ENCODE measurements around the gene IL17RD. TPM values are rescaled to one million over a fixed set of nuclear protein-coding genes. Genes with fewer than 3 reads are reported as not detected.

The IL17RD gene
- total and polyA plus RNA-seq, 2 of the 13 experiments (the other 11 are each of a cell fraction or from before 2014, with no cell fraction given), result 0.28 to 0.31 TPM

DNA sequence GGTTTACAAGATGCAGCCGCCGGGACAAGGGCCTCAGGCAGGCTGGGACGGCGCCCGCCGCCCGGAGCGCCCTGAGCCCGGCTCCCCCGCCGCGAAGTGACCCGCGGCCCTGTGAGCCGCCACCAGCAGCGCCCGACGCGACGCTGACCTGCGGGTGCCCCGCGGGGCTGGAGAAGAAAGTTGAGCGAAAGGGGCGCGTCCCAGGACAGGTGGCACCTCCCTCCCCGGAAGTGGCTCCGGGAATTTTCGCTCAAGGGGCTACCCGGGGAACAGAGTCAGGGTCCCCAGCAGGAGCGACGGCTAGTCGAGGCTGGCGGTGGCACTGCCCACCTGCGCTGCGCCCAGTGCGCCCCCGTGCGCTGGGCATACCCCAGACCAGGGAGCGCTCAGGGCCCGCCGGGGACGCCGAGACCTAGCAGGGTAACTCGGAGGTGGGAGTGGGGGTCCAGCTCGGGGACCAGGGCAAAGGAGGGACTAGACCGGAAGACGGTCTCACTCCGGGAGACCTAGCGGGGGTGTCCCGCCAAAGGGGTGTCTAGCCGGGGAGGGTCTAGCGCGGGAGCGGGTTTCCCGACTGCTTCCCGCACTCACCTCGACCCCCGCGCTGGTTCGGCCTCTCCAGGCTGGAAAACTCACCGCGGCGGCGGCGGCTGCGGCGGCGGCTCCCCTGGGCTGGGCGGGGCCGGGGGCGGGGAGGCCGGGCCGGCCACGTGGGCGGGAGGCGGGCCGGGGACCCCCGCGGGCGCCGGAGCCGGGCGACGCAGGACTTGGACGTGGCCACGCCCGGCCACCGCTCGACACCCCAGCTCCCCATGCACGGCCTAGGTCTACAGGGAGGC, 86.3 kb downstream of the IL17RD start (continued):
- TF ChIP-seq, protein P1, sequence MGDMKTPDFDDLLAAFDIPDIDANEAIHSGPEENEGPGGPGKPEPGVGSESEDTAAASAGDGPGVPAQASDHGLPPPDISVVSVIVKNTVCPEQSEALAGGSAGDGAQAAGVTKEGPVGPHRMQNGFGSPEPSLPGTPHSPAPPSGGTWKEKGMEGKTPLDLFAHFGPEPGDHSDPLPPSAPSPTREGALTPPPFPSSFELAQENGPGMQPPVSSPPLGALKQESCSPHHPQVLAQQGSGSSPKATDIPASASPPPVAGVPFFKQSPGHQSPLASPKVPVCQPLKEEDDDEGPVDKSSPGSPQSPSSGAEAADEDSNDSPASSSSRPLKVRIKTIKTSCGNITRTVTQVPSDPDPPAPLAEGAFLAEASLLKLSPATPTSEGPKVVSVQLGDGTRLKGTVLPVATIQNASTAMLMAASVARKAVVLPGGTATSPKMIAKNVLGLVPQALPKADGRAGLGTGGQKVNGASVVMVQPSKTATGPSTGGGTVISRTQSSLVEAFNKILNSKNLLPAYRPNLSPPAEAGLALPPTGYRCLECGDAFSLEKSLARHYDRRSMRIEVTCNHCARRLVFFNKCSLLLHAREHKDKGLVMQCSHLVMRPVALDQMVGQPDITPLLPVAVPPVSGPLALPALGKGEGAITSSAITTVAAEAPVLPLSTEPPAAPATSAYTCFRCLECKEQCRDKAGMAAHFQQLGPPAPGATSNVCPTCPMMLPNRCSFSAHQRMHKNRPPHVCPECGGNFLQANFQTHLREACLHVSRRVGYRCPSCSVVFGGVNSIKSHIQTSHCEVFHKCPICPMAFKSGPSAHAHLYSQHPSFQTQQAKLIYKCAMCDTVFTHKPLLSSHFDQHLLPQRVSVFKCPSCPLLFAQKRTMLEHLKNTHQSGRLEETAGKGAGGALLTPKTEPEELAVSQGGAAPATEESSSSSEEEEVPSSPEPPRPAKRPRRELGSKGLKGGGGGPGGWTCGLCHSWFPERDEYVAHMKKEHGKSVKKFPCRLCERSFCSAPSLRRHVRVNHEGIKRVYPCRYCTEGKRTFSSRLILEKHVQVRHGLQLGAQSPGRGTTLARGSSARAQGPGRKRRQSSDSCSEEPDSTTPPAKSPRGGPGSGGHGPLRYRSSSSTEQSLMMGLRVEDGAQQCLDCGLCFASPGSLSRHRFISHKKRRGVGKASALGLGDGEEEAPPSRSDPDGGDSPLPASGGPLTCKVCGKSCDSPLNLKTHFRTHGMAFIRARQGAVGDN (CRISPR knock-in tag; IDR thresholded peaks at IDR 0.05), result peak; percentile 82
- no peak for TF ChIP-seq ZNF737 (CRISPR knock-in tag; IDR thresholded peaks at IDR 0.05; ENCODE audit: borderline replicate concordance)
- TF ChIP-seq ZNF674 (CRISPR knock-in tag; IDR thresholded peaks at IDR 0.05; ENCODE audit: low read depth), result no peak
- TF ChIP-seq, protein P2, sequence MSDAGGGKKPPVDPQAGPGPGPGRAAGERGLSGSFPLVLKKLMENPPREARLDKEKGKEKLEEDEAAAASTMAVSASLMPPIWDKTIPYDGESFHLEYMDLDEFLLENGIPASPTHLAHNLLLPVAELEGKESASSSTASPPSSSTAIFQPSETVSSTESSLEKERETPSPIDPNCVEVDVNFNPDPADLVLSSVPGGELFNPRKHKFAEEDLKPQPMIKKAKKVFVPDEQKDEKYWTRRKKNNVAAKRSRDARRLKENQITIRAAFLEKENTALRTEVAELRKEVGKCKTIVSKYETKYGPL (CRISPR knock-in tag; IDR thresholded peaks at IDR 0.05), result no peak
- no peak; the same call in 1 of the 2 replicates for TF ChIP-seq NFKB2 (CRISPR knock-in tag; IDR thresholded peaks at IDR 0.05; ENCODE audit: borderline replicate concordance)
- TF ChIP-seq MTA1 (CRISPR knock-in tag; IDR thresholded peaks at IDR 0.05; ENCODE audit: borderline replicate concordance), result peak; percentile 35; the same call in 1 of the 2 replicates
- TF ChIP-seq PHF20 (CRISPR knock-in tag; IDR thresholded peaks at IDR 0.05), result no peak; the same call in 1 of the 2 replicates
- TF ChIP-seq CBX2 (IDR thresholded peaks at IDR 0.05; ENCODE audit: low read depth, low read length), result no peak
- no peak for TF ChIP-seq CBX2 (CRISPR knock-in tag; IDR thresholded peaks at IDR 0.05; ENCODE audit: low read depth)
- no peak for TF ChIP-seq RCOR2 (CRISPR knock-in tag; IDR thresholded peaks at IDR 0.05)
- TF ChIP-seq CEBPB (IDR thresholded peaks at IDR 0.05; ENCODE audit: borderline replicate concordance, low read depth, low read length), result no peak
- TF ChIP-seq CEBPG (CRISPR knock-in tag; IDR thresholded peaks at IDR 0.05), result no peak
- TF ChIP-seq, protein P3, sequence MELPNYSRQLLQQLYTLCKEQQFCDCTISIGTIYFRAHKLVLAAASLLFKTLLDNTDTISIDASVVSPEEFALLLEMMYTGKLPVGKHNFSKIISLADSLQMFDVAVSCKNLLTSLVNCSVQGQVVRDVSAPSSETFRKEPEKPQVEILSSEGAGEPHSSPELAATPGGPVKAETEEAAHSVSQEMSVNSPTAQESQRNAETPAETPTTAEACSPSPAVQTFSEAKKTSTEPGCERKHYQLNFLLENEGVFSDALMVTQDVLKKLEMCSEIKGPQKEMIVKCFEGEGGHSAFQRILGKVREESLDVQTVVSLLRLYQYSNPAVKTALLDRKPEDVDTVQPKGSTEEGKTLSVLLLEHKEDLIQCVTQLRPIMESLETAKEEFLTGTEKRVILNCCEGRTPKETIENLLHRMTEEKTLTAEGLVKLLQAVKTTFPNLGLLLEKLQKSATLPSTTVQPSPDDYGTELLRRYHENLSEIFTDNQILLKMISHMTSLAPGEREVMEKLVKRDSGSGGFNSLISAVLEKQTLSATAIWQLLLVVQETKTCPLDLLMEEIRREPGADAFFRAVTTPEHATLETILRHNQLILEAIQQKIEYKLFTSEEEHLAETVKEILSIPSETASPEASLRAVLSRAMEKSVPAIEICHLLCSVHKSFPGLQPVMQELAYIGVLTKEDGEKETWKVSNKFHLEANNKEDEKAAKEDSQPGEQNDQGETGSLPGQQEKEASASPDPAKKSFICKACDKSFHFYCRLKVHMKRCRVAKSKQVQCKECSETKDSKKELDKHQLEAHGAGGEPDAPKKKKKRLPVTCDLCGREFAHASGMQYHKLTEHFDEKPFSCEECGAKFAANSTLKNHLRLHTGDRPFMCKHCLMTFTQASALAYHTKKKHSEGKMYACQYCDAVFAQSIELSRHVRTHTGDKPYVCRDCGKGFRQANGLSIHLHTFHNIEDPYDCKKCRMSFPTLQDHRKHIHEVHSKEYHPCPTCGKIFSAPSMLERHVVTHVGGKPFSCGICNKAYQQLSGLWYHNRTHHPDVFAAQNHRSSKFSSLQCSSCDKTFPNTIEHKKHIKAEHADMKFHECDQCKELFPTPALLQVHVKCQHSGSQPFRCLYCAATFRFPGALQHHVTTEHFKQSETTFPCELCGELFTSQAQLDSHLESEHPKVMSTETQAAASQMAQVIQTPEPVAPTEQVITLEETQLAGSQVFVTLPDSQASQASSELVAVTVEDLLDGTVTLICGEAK (IDR thresholded peaks at IDR 0.05), result no peak
- TF ChIP-seq, protein P3 (CRISPR knock-in tag; IDR thresholded peaks at IDR 0.05), result 0 out of 2 replicates have a peak, but pooled peaks have one; percentile 22

All from HepG2 (cell line).